ENCODE measurements around the gene RGS6. TPM values are rescaled to one million over a fixed set of nuclear protein-coding genes. Genes with fewer than 3 reads are reported as not detected.

Gene RGS6
- total and polyA plus RNA-seq, 4 donors: 0.21 to 5.4 (median 0.45) TPM

DNA sequence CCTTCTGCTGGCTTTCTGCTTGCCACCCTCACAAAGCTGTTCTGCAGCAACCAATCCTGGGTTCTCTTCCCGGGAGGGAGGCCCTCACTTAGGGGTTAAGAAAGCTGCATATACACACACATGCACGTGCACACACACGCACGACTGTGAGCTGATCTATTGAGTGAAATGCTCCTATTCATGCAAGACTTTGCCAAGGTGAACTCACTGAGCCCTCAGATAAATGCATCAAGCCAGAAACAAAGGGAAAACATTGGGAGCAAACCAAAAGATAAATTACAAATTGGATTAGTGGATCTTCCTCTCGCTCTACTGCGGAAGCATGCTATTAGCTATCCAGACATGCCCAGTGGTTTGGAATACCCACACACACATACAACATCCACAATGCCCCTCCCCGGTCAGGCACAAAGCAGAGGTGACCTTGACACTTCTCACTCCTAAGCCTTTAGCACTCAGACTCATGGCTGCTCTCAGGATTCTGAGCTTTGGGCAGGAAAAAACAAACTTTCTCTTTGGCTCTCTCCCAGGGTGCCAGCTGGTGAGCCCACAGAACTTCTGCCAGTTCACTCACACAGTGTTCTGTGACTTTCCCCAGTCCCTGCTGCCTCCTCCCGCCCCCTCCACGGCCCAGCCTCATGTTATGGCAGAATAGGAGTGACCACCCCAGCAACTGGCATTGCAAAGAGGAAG is 641.6 kb downstream of the RGS6 start:
- no peak for ATAC-seq (ENCODE audit: insufficient read depth, low FRiP score)
- DNase-seq: peak in 2 of 3 donors; percentile 39 to 43
- Histone ChIP-seq H3K9me3 (ENCODE audit: control insufficient read depth in 4 of 4, insufficient read depth in 3 of 4, low read length in 3 of 4) (no peaks in the 10 kb centered on the region), H3K4me1 (ENCODE audit: control insufficient read depth in 5 of 5, insufficient read depth in 5 of 5, low read length in 5 of 5) (peaks cover 0 to 10% (median 0%) of the 10 kb centered on the region in 5 donors), H3K27ac (ENCODE audit: low read depth in 1 of 2, low read length in 1 of 2) (no peak overlapping the region), H3K4me3 (no peak overlapping the region), H3K9ac (ENCODE audit: insufficient read depth in 1 of 2, low read length in 2 of 2) (no peak overlapping the region), H3K36me3 (ENCODE audit: control insufficient read depth in 4 of 4, insufficient read depth in 4 of 4, low read length in 4 of 4) (no peaks in the 10 kb centered on the region), H3K27me3 (ENCODE audit: control insufficient read depth in 3 of 3, insufficient read depth in 3 of 3, low read length in 2 of 3) (no peaks in the 10 kb centered on the region)
- WGBS, 2 donors: 67 to 74% methylated on average over 9 of the region's 9 CpGs
- TF ChIP-seq, protein P1, sequence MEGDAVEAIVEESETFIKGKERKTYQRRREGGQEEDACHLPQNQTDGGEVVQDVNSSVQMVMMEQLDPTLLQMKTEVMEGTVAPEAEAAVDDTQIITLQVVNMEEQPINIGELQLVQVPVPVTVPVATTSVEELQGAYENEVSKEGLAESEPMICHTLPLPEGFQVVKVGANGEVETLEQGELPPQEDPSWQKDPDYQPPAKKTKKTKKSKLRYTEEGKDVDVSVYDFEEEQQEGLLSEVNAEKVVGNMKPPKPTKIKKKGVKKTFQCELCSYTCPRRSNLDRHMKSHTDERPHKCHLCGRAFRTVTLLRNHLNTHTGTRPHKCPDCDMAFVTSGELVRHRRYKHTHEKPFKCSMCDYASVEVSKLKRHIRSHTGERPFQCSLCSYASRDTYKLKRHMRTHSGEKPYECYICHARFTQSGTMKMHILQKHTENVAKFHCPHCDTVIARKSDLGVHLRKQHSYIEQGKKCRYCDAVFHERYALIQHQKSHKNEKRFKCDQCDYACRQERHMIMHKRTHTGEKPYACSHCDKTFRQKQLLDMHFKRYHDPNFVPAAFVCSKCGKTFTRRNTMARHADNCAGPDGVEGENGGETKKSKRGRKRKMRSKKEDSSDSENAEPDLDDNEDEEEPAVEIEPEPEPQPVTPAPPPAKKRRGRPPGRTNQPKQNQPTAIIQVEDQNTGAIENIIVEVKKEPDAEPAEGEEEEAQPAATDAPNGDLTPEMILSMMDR (IDR thresholded peaks at IDR 0.05; ENCODE audit: control extremely low read depth, extremely low read depth): no peak

DNA sequence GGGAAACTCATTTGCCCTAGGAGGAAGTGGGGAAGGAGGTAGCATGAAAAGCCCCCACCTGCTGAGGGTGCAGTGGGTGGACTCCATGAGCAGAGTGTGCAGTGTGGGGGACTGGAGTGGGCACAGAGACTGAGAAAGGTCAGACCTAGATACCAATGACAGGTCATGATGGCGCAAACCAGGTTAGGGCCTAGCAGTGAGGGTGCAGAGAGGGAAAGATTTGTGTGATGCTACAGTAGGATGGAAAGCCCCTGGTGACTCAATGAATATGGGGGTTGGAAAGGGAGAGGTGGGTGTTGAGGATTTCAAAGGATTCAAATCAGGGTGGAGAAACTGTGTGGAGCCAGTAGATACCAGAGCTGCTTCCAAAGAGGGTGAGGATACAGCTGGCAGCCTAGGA is 642.5 kb downstream of the RGS6 start:
- H3K9me3 ChIP-seq (ENCODE audit: control insufficient read depth in 4 of 4, insufficient read depth in 3 of 4, low read length in 3 of 4): no peaks in the 10 kb centered on the region
- H3K27ac ChIP-seq (ENCODE audit: low read depth in 1 of 2, low read length in 1 of 2): no peak overlapping the region
- WGBS, 2 donors: 98 to 100% methylated on average over 1 of the region's 1 CpG
- no peak for DNase-seq
- H3K27me3 ChIP-seq (ENCODE audit: control insufficient read depth in 3 of 3, insufficient read depth in 3 of 3, low read length in 2 of 3): no peaks in the 10 kb centered on the region
- peaks cover 0 to 10% (median 0%) of the 10 kb centered on the region in 5 donors for H3K4me1 ChIP-seq (ENCODE audit: control insufficient read depth in 5 of 5, insufficient read depth in 5 of 5, low read length in 5 of 5)
- H3K9ac ChIP-seq (ENCODE audit: insufficient read depth in 1 of 2, low read length in 2 of 2): no peak overlapping the region
- H3K36me3 ChIP-seq (ENCODE audit: control insufficient read depth in 4 of 4, insufficient read depth in 4 of 4, low read length in 4 of 4): no peaks in the 10 kb centered on the region
- no peak for ATAC-seq (ENCODE audit: insufficient read depth, low FRiP score)
- no peak overlapping the region for H3K4me3 ChIP-seq
- TF ChIP-seq, protein P1 (IDR thresholded peaks at IDR 0.05; ENCODE audit: control extremely low read depth, extremely low read depth): no peak

DNA sequence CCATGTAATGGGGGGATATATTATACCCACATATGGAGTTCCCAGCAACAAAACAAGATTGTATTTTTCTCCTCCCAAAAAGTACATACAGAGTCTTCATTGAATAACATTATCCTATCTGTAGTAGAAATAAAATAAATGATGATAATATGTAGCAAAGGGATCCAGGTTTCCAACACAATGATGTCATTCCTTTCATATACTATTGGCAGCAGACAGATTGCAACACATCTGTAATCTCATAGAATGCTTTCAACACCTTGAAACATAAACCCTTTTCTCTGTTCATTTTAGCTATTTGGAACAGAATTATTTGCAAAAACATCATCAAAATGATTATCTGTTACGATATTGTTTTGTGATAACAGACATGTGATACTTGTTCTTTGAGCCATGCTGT is 644.0 kb downstream of the RGS6 start:
- Histone ChIP-seq H3K4me1 (ENCODE audit: control insufficient read depth in 5 of 5, insufficient read depth in 5 of 5, low read length in 5 of 5) (peaks cover 0 to 10% (median 0%) of the 10 kb centered on the region in 5 donors), H3K27ac (ENCODE audit: low read depth in 1 of 2, low read length in 1 of 2) (no peak overlapping the region), H3K4me3 (no peak overlapping the region), H3K27me3 (ENCODE audit: control insufficient read depth in 3 of 3, insufficient read depth in 3 of 3, low read length in 2 of 3) (no peaks in the 10 kb centered on the region), H3K9me3 (ENCODE audit: control insufficient read depth in 4 of 4, insufficient read depth in 3 of 4, low read length in 3 of 4) (no peaks in the 10 kb centered on the region), H3K9ac (ENCODE audit: insufficient read depth in 1 of 2, low read length in 2 of 2) (no peak overlapping the region), H3K36me3 (ENCODE audit: control insufficient read depth in 4 of 4, insufficient read depth in 4 of 4, low read length in 4 of 4) (no peaks in the 10 kb centered on the region)
- 83 to 87% methylated on average over 1 of the region's 1 CpG for WGBS, 2 donors
- ATAC-seq (ENCODE audit: insufficient read depth, low FRiP score): no peak
- DNase-seq: no peak
- TF ChIP-seq, protein P1 (IDR thresholded peaks at IDR 0.05; ENCODE audit: control extremely low read depth, extremely low read depth): no peak

DNA sequence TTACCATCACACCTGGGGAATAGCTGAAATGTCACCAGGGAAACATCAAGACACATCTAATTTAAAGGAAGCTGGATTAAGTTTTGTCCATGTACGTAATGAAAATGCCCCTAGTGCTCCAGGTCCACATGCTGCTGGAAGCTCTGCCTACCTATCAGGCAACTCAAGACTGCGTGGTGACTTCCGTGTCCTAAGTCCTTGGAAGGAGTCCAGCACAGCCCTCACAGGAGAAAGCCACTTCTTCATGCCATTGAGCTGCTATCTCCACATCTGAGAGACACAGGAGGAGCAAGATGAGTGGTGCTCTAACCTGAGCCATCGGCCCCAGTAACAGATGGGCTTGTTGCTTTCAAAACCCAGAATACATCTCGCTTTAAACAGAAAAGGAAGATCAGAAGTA is 645.3 kb downstream of the RGS6 start:
- TF ChIP-seq, protein P1 (IDR thresholded peaks at IDR 0.05; ENCODE audit: control extremely low read depth, extremely low read depth): no peak
- WGBS, 2 donors: 60 to 74% methylated on average over 5 of the region's 5 CpGs
- no peak overlapping the region for H3K4me3 ChIP-seq
- DNase-seq: no peak
- H3K9me3 ChIP-seq (ENCODE audit: control insufficient read depth in 4 of 4, insufficient read depth in 3 of 4, low read length in 3 of 4): no peaks in the 10 kb centered on the region
- no peak overlapping the region for H3K27ac ChIP-seq (ENCODE audit: low read depth in 1 of 2, low read length in 1 of 2)
- peaks cover 0 to 10% (median 0%) of the 10 kb centered on the region in 5 donors for H3K4me1 ChIP-seq (ENCODE audit: control insufficient read depth in 5 of 5, insufficient read depth in 5 of 5, low read length in 5 of 5)
- no peak overlapping the region for H3K9ac ChIP-seq (ENCODE audit: insufficient read depth in 1 of 2, low read length in 2 of 2)
- no peaks in the 10 kb centered on the region for H3K36me3 ChIP-seq (ENCODE audit: control insufficient read depth in 4 of 4, insufficient read depth in 4 of 4, low read length in 4 of 4)
- no peak for ATAC-seq (ENCODE audit: insufficient read depth, low FRiP score)
- H3K27me3 ChIP-seq (ENCODE audit: control insufficient read depth in 3 of 3, insufficient read depth in 3 of 3, low read length in 2 of 3): no peaks in the 10 kb centered on the region

All from lung (tissue), 12 donors.